CMK (cell line): Measurements from ENCODE around the gene LMO2.

ENCODE experiments used
- DNase-seq: peaks from one replicate; pipeline ENCODE4 v3.0.0-alpha.2; 2010; ENCODE audit warnings: low read depth

The LMO2 gene

DNA sequence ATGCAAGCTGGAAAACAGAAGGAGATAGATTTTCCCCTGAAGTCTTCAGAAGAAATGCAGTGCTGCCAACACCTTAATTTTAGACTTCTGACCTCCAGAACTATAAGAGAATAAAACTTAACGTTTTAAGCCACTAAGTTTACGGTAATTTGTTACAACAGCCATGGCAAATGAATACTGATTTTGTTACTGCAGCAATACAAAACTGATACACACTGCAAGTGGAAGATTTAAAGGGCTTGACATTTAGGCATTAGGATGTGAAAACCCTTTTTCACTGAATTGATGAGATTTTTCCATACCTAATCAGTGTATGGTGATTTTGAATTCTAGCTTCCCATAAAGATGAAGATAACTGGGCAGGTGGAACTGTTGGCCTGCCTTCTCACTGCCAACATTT lies 22.1 kb upstream of the LMO2 start:
- no peak for DNase-seq

GRCh38 chr11:33912405-33913361 lies 20.8 kb upstream of the LMO2 start:
- no peak for DNase-seq

GRCh38 chr11:33910958-33911339 lies 19.1 kb upstream of the LMO2 start:
- no peak for DNase-seq

GRCh38 chr11:33910296-33910957 lies 18.6 kb upstream of the LMO2 start:
- DNase-seq = no peak

- DNase-seq = no peak
Measured at GRCh38 chr11:33909552-33909951, 17.7 kb upstream of the LMO2 start.

GRCh38 chr11:33909150-33909549 lies 17.3 kb upstream of the LMO2 start:
- no peak for DNase-seq

DNA sequence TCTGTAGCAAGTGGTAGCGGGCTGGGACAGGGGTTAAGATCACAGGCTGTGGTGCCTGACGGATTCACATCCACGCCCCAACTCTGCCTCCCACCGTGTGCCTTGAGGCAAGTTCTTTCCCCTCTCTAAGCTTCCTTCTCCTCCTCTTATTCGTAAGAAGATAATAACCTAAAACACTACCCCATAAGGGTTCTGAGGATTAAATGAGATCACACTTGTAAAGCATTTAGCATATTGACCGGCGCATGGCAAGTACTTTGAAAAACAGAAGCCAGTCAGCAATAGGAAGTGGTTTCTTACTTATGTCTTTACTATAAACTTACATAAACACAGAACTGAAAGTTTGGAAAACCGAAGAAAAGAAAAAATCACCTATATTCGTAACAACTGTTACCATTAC lies 15.5 kb upstream of the LMO2 start:
- DNase-seq = no peak

DNA sequence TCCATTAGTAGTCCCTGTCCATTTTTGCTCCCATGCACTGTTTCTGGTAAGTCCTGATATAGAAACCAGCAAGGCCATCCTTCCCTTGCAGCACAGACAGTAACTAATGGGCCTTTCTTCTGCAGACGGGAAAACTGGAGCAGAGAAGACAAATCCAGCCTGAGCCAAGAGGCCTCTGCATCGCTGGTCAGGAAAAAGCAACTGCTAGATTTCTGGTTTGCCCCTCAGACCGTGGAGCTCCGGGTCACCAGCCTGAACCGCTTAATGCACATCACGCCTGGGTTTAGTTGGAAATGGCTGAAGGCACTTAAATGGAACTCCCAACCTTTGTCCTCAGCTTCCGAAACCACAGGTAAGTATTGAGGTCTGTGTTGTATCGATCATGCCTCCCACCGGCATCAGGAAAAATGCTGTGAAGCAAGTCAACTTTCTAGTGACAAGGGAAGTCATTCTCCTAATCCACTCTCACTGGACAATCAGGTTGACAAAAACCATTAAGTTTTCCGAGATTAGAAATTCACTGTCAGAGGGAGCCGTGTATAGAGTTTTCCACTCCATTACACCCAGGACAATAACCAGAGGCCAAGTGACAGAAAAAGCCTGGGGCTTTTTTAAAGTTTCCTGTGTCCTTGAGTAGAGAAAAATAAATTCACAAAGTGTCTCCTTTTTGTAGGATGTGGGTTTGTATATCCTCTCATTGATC lies 14.8 kb upstream of the LMO2 start:
- no peak for DNase-seq

GRCh38 chr11:33904102-33904501 lies 12.2 kb upstream of the LMO2 start:
- DNase-seq = no peak

DNA sequence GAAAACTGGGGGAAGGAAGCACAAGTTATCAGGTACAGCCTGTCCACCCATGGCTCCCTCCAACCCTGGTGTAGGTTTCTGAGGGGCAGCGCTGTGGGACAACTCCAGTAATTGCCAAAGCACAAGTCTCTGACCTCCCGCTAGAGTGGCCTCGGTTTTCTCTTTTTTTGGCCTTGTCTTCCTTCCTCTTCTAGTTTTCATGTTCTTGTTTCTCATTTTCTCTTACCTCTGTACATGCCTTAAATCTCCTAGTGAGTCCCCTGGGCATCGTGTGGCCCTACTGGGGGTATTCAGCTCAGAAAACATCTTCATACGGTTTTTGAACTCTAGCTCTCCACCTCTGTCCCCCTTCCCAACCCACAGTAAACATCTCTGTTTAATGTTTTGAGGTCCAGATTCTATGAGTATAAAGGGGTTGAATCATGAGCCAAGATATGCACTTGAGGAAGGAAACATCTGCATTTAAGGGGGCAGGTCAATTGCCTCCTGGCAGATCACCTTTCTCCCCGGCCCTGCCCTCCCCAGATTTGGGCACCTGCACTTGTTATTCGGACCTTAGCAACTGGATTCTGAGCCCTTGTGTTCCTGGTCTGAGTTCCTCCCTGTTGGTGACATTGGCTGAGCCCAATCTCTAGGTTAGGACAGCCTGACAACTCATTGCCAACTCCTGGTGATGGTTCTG lies 8.4 kb upstream of the LMO2 start:
- no peak for DNase-seq

DNA sequence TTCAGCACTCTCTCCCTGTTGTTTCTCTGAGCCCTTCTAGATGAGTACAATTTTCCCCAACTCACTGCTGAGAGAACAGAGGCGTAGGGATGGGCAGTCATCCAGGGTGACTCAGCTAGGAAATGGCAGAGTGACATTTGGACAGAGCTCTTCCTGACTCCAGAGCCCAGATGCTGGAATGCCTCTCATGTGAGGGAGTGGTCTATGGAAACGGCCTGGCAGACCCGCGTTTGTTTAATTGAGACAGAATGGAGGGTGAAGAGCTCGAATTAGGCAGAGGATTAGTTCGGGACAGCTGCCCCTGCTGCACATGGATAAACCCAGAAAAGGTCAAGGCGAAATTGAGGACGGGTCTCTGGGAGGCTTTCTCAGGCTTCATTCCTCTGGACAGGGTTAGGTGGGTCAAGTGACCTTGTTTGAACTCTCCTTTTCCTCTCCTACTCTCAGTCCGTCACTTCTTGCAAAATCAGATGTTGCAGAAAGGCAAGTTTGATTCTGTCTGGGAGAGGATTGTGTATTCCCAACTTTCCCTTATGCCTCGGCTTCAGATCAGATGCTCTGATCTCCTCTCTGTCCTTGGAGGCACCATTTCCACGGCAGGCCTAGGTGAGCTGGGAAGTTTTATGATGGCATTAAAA lies 7.6 kb upstream of the LMO2 start:
- no peak for DNase-seq

DNA sequence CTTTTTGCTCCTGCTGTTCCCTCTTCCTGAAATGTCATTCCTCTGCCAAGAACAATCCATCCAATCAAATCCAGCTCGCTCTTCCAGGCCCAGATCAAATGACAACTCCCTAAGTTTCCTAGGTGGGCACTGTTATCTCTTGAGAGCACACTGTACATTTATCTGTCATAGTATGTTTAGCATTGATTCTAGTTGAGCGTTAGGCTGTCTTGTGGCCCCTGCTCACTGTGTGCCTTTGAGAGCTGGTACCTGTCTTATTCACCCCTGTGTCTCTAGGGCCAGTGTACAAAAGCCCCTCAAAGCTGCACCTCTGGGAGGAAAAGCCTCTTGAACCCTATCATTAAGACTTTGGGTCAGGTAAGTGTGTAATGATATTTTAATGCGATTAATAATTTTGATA lies 7.1 kb upstream of the LMO2 start:
- no peak for DNase-seq

GRCh38 chr11:33897761-33898375 lies 6.0 kb upstream of the LMO2 start:
- DNase-seq = no peak

GRCh38 chr11:33896911-33897310 lies 5.0 kb upstream of the LMO2 start:
- DNase-seq = no peak

GRCh38 chr11:33895752-33896137 lies 3.9 kb upstream of the LMO2 start:
- DNase-seq = no peak

- DNase-seq = no peak
Measured at GRCh38 chr11:33894398-33894746, 2.5 kb upstream of the LMO2 start.

DNA sequence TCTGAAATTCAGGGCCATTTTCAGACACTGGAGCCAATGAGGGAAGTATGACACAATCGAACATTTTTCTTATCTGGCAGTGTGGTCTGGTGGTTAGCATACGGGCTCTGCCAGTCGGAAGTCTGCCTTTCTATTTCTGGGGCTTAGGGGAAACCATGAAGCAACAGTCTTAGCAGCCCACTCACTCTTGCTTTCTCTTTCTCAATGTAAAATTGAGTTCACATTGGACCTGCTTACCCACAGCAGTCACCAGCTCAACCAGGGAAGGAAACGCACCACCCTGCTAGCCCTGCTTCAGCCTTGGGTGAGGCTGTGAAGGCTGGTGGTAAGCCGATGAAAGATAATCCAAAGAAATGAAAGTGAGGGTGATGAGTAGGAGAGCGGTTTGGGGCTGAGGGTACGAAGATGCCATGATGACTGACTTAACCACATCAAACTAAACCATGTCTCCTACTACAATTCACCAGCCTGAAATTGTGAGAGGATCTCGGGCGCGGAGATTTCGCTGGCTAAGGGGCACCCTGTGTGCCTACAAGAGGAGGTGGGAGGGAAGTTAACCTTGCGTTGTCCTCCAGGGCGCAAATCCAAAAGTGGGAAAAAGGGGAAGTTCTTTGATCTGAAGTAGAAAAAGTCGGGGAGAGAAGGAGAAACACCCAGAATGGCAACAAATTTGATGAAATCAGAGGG lies 2.0 kb upstream of the LMO2 start:
- DNase-seq = no peak

- peak; percentile 85 for DNase-seq
Measured at GRCh38 chr11:33892906-33893594, 1.2 kb upstream of the LMO2 start.

- no peak for DNase-seq
Measured at GRCh38 chr11:33889821-33890378, 2.0 kb downstream of the LMO2 start.

DNA sequence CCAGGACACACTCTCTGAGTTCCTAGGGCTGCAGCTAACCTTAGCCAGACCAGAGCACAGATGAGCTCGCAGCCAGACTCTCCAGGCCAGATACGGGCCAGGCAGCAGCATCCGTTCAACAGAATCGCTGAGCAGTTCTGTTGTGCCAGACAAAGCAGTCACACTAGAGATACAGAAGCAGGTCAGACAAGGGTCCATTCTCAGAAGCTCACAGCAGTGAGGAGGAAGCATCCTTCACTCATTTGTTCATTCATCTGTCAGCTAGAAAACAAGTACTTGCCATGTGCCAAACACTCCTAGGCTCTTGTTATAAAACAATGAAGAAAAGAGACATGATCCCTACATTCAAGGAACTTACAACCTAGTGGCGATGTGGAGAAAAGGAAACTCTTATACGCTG lies 2.6 kb downstream of the LMO2 start:
- DNase-seq = no peak
